VCaP (cell line): ENCODE results near the gene COLEC12.

Experiments used
- H3K27ac ChIP-seq: fragments of 450-650 bp; 2 replicates; pipeline ENCODE4 v1.5.1; 2017
- CTCF ChIP-seq: fragments of 450-650 bp; conservative IDR thresholded peaks from 2 replicates; pipeline ENCODE4 v1.5.1; 2017; ENCODE audit warnings: mild to moderate bottlenecking, moderate library complexity

COLEC12 gene

DNA sequence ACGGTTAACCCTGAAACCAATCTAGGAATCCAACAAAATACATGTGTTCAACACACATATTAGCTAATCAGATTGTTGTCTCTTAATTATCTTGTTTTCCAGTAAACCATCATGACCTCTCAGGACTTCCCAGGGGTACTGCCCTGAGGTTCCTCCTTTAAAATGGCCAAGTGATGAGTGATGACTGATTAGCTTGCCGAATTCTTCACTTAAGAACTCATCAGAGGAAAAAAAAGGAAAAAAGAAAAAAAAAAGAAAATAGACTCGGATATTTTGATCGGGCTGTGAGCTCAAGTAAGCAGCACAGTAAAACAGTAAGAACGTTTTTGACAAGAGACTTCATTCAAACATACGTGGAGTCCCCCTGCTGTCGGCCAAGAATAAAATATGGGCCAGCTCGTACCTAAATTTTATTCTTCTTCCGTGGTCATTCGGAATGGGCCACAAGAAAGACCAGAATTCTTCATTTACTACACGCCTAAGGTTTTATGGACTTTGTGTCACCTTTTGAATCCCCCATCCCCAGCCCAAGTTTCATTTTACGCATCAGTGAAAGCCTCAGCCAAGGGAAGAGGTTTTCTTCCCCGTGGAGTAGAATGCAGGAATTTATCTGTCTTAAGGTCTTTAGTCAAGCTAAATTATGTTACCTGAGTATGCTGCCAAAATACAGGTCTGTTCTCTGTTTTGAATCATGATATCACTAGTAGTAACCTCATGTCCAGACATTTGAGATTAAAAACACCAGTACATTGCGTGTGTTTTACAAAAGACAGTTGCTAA, 40.5 kb downstream of the COLEC12 start:
- no peak for TF ChIP-seq CTCF
- H3K27ac ChIP-seq: no peak overlapping the region

- H3K27ac ChIP-seq: no peak overlapping the region
- TF ChIP-seq CTCF: no peak
Observed at GRCh38 chr18:457521-458412, 42.7 kb downstream of the COLEC12 start.

- TF ChIP-seq CTCF: no peak
- H3K27ac ChIP-seq: no peak overlapping the region
Observed at GRCh38 chr18:457140-457519, 43.4 kb downstream of the COLEC12 start.

DNA sequence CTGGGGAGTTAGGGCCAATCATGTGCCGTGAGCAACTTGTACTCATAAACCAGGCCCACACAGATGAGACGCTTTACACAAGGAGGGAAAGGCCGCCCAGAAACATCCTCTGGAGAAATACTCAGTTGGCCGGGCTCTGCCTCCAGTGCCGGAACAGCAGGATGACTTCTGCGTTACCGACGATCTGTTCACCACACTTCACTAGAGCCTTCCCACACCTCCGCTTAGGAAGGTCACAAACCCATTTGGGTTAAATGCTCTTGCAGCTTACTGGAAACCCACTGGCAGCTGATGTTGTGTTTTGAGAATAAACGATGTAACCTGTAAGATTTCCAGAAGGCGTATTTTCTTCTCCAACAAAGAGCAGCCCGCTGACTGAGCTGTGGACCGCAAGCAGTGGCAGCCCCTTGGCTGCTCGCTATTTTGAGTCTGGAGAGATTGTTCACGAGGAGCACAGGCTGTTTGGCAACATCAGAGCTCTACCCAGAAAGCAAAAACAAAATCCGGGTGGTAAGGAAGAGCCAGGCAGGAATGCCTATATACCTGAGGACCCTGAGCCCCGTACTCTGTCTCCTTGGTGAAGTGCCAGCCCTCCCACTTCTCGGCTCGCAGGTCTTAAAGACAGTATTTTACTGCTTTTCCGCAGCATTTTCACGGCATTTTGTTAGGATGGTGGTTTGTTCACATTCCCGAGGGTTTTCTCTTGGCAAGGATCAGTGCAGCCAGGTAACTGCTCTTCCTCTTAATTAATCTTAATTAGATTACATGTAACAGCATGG, 44.0 kb downstream of the COLEC12 start:
- no peak overlapping the region for H3K27ac ChIP-seq
- TF ChIP-seq CTCF: no peak

GRCh38 chr18:453400-453799, 47.1 kb downstream of the COLEC12 start:
- TF ChIP-seq CTCF: no peak

GRCh38 chr18:452816-453215, 47.7 kb downstream of the COLEC12 start:
- no peak for TF ChIP-seq CTCF
- H3K27ac ChIP-seq: no peak overlapping the region

More at GRCh38 chr18:453400-453799, 47.1 kb downstream of the COLEC12 start:
- H3K27ac ChIP-seq: no peak overlapping the region

- TF ChIP-seq CTCF: no peak; the same call in 1 of the 2 replicates
- peak overlapping the region; percentile 83 for H3K27ac ChIP-seq
Observed at GRCh38 chr18:449374-449773, 51.1 kb downstream of the COLEC12 start.
